Measurements from ENCODE around the gene PSPC1. TPM values are rescaled to one million over a fixed set of nuclear protein-coding genes. Genes with fewer than 3 reads are reported as not detected.
"Not testable (repeated sequence)": the region's sequence is repeated elsewhere in the genome, so short reads cannot be mapped to it uniquely, and the experiment has no call there.

The PSPC1 gene
- total RNA-seq, 1 experiment from 2014 or later, result 124 TPM

DNA sequence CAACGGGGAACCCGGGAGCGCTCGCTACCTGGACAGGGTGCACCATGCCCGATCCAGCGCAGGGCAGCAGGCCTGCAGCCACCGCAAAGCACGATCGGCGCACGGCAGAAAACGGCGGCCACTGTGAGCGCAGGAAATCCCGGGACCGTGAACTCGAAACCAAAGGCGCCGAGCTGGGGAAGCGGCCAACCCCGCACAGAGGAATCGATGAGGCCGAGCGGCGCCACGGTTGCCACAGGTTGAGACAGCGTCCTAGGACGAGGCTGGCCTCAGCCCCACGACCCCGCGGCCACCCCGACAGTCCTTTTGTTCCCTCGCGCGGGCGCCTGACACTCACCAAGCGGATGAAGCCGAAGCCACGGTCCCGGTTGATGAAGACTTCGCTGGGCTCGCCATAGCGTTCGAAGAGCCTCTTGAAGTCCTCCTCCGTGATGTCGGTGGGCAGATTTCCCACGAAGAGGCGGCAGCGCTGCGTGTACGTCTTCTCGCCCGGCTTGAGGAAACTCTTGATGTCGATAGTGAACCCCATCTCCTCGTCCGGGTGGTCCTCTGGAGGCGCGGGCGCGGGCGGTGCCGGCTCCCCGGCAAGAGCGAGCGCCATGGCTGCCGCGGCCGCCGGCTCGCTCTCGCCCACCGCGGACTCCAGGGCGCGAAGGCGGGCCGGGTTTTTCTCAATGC, 557 bp downstream of the PSPC1 start:
- TF ChIP-seq, protein P1, sequence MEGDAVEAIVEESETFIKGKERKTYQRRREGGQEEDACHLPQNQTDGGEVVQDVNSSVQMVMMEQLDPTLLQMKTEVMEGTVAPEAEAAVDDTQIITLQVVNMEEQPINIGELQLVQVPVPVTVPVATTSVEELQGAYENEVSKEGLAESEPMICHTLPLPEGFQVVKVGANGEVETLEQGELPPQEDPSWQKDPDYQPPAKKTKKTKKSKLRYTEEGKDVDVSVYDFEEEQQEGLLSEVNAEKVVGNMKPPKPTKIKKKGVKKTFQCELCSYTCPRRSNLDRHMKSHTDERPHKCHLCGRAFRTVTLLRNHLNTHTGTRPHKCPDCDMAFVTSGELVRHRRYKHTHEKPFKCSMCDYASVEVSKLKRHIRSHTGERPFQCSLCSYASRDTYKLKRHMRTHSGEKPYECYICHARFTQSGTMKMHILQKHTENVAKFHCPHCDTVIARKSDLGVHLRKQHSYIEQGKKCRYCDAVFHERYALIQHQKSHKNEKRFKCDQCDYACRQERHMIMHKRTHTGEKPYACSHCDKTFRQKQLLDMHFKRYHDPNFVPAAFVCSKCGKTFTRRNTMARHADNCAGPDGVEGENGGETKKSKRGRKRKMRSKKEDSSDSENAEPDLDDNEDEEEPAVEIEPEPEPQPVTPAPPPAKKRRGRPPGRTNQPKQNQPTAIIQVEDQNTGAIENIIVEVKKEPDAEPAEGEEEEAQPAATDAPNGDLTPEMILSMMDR (IDR thresholded peaks at IDR 0.05; ENCODE audit: insufficient read depth in 1 of 2, low read depth in 1 of 2, low read length in 1 of 2, severe bottlenecking in 1 of 2, unreplicated experiment in 1 of 2), result no peak
- intact Hi-C loops (cut with micrococcal nuclease; ENCODE audit: unreplicated experiment), result loop anchor here (1.0 to 2.0 kb wide), 3 partner anchors 12 to 175 kb away; no protein-coding TSS in a partner anchor
- H3K27me3 ChIP-seq (replicated peaks; ENCODE audit: control insufficient read depth, insufficient read depth, low read length), result no peaks in the 10 kb centered on the region
- H3K36me3 ChIP-seq (ENCODE audit: control insufficient read depth, insufficient read depth, low read length), result no peaks in the 10 kb centered on the region; the same call in 1 of the 2 replicates
- Mint-ChIP-seq H3K4me1 (ENCODE audit: low read depth, unreplicated experiment) (peaks cover 8% of the 10 kb centered on the region), H3K4me3 (ENCODE audit: unreplicated experiment) (peak overlapping the region; percentile 94), H3K27ac (ENCODE audit: unreplicated experiment) (peak overlapping the region; percentile 93), H3K9me3 (ENCODE audit: unreplicated experiment) (no peaks in the 10 kb centered on the region), H3K27me3 (ENCODE audit: insufficient read depth, unreplicated experiment) (no peaks in the 10 kb centered on the region), H3K36me3 (ENCODE audit: insufficient read depth, unreplicated experiment) (peaks cover 31% of the 10 kb centered on the region)
- H3K9me3 ChIP-seq, result no peaks in the 10 kb centered on the region
- no peaks in the 10 kb centered on the region for H3K4me1 ChIP-seq
- peak; percentile 43 to 60 for DNase-seq
- H3K4me3 ChIP-seq (ENCODE audit: low read depth, low read length), result peak overlapping the region; percentile 81
- ChIA-PET CTCF (interaction anchor here (0.7 kb wide), 1 partner anchor 36 kb away, joined by 3 read pairs; no protein-coding TSS in a partner anchor), POLR2A (interaction anchor here (0.6 to 1.9 kb wide), 2 partner anchors 81 to 194 kb away, joined by 3 to 11 read pairs; partner anchors contain the start of gene ZMYM5)
- BruUV-seq (replicated peaks), result TSS peak; percentile 87

- H3K36me3 ChIP-seq (ENCODE audit: control insufficient read depth, insufficient read depth, low read length), result no peaks in the 10 kb centered on the region; the same call in 1 of the 2 replicates
- Mint-ChIP-seq H3K4me3 (ENCODE audit: unreplicated experiment) (peak overlapping the region; percentile 94), H3K36me3 (ENCODE audit: insufficient read depth, unreplicated experiment) (peaks cover 37% of the 10 kb centered on the region), H3K4me1 (ENCODE audit: low read depth, unreplicated experiment) (peaks cover 8% of the 10 kb centered on the region), H3K9me3 (ENCODE audit: unreplicated experiment) (no peaks in the 10 kb centered on the region), H3K27ac (ENCODE audit: unreplicated experiment) (peak overlapping the region; percentile 93), H3K27me3 (ENCODE audit: insufficient read depth, unreplicated experiment) (no peaks in the 10 kb centered on the region)
- H3K4me1 ChIP-seq, result no peaks in the 10 kb centered on the region
- intact Hi-C loops (cut with micrococcal nuclease; ENCODE audit: unreplicated experiment), result no loop called here
- H3K9me3 ChIP-seq, result no peaks in the 10 kb centered on the region
- no TSS peak for BruUV-seq (replicated peaks)
- CTCF ChIA-PET, result interaction anchor here (0.6 kb wide), 2 partner anchors 82 to 83 kb away, joined by 3 to 5 read pairs; no protein-coding TSS in a partner anchor
- no peaks in the 10 kb centered on the region for H3K27me3 ChIP-seq (replicated peaks; ENCODE audit: control insufficient read depth, insufficient read depth, low read length)
- POLR2A ChIA-PET, result no interaction called here
- H3K4me3 ChIP-seq (ENCODE audit: low read depth, low read length), result peak overlapping the region; percentile 81
- TF ChIP-seq, protein P1 (IDR thresholded peaks at IDR 0.05; ENCODE audit: insufficient read depth in 1 of 2, low read depth in 1 of 2, low read length in 1 of 2, severe bottlenecking in 1 of 2, unreplicated experiment in 1 of 2), result no peak
- DNase-seq, result peak in 1 of 2 experiments; percentile 9
These were observed 1.2 kb downstream of the PSPC1 start for GRCh38 chr13:19781526-19781925.

GRCh38 chr13:19780753-19781418, 1.9 kb downstream of the PSPC1 start:
- POLR2A ChIA-PET; H3K9me3 Mint-ChIP-seq (ENCODE audit: unreplicated experiment); BruUV-seq (replicated peaks); intact Hi-C loops (cut with micrococcal nuclease; ENCODE audit: unreplicated experiment); H3K27me3 ChIP-seq (replicated peaks; ENCODE audit: control insufficient read depth, insufficient read depth, low read length); H3K9me3 ChIP-seq; H3K36me3 ChIP-seq (ENCODE audit: control insufficient read depth, insufficient read depth, low read length); H3K27me3 Mint-ChIP-seq (ENCODE audit: insufficient read depth, unreplicated experiment); H3K4me1 ChIP-seq: not testable (repeated sequence)
- Mint-ChIP-seq H3K4me1 (ENCODE audit: low read depth, unreplicated experiment) (peaks cover 11% of the 10 kb centered on the region), H3K27ac (ENCODE audit: unreplicated experiment) (peak overlapping the region; percentile 93), H3K4me3 (ENCODE audit: unreplicated experiment) (peak overlapping the region; percentile 94), H3K36me3 (ENCODE audit: insufficient read depth, unreplicated experiment) (peaks cover 44% of the 10 kb centered on the region)
- CTCF ChIA-PET, result interaction anchor here (0.6 kb wide), 2 partner anchors 83 to 84 kb away, joined by 3 to 5 read pairs; no protein-coding TSS in a partner anchor
- H3K4me3 ChIP-seq (ENCODE audit: low read depth, low read length), result peak overlapping the region; percentile 81
- DNase-seq, result peak in 1 of 2 experiments; percentile 30
